Measurements from ENCODE around the gene ZNF366. TPM values are rescaled to one million over a fixed set of nuclear protein-coding genes. Genes with fewer than 3 reads are reported as not detected.

Gene ZNF366
- total RNA-seq, 3 donors from 2014 or later, result not detected

- H3K27me3 Mint-ChIP-seq (ENCODE audit: low read depth), result peaks cover 9% of the 10 kb centered on the region
Observed at GRCh38 chr5:72472666-72473422, 34.4 kb downstream of the ZNF366 start.

GRCh38 chr5:72472031-72472430 lies 35.2 kb downstream of the ZNF366 start:
- no peaks in the 10 kb centered on the region for H3K9me3 Mint-ChIP-seq
- DNase-seq (no peak), ATAC-seq (no peak)
- H3K36me3 Mint-ChIP-seq (ENCODE audit: insufficient read depth), result no peaks in the 10 kb centered on the region
- H3K4me3 Mint-ChIP-seq, result no peak overlapping the region
- no peaks in the 10 kb centered on the region for H3K4me1 Mint-ChIP-seq (ENCODE audit: low read depth)
- peaks cover 8% of the 10 kb centered on the region for H3K27me3 Mint-ChIP-seq (ENCODE audit: low read depth)

More at GRCh38 chr5:72472666-72473422, 34.4 kb downstream of the ZNF366 start:
- H3K9me3 Mint-ChIP-seq, result no peaks in the 10 kb centered on the region
- no peaks in the 10 kb centered on the region for H3K36me3 Mint-ChIP-seq (ENCODE audit: insufficient read depth)
- H3K4me3 Mint-ChIP-seq, result no peak overlapping the region
- H3K4me1 Mint-ChIP-seq (ENCODE audit: low read depth), result no peaks in the 10 kb centered on the region
- DNase-seq (no peak), ATAC-seq (no peak)

- ATAC-seq, result no peak
- Mint-ChIP-seq H3K4me3 (no peak overlapping the region), H3K27me3 (ENCODE audit: low read depth) (peaks cover 8% of the 10 kb centered on the region), H3K4me1 (ENCODE audit: low read depth) (no peaks in the 10 kb centered on the region), H3K9me3 (no peaks in the 10 kb centered on the region), H3K36me3 (ENCODE audit: insufficient read depth) (no peaks in the 10 kb centered on the region)
- DNase-seq, result no peak
Observed at GRCh38 chr5:72470826-72471225, 36.4 kb downstream of the ZNF366 start.

GRCh38 chr5:72468606-72469005 lies 38.6 kb downstream of the ZNF366 start:
- Mint-ChIP-seq H3K4me3 (no peak overlapping the region), H3K9me3 (no peaks in the 10 kb centered on the region), H3K27me3 (ENCODE audit: low read depth) (peaks cover 8% of the 10 kb centered on the region), H3K4me1 (ENCODE audit: low read depth) (no peaks in the 10 kb centered on the region), H3K36me3 (ENCODE audit: insufficient read depth) (no peaks in the 10 kb centered on the region)
- DNase-seq (no peak), ATAC-seq (no peak)

- DNase-seq, result no peak
- Mint-ChIP-seq H3K4me1 (ENCODE audit: low read depth) (no peaks in the 10 kb centered on the region), H3K36me3 (ENCODE audit: insufficient read depth) (no peaks in the 10 kb centered on the region), H3K9me3 (no peaks in the 10 kb centered on the region), H3K27me3 (ENCODE audit: low read depth) (peaks cover 8% of the 10 kb centered on the region), H3K4me3 (no peak overlapping the region)
- no peak for ATAC-seq
Observed at GRCh38 chr5:72468024-72468423, 39.2 kb downstream of the ZNF366 start.

DNA sequence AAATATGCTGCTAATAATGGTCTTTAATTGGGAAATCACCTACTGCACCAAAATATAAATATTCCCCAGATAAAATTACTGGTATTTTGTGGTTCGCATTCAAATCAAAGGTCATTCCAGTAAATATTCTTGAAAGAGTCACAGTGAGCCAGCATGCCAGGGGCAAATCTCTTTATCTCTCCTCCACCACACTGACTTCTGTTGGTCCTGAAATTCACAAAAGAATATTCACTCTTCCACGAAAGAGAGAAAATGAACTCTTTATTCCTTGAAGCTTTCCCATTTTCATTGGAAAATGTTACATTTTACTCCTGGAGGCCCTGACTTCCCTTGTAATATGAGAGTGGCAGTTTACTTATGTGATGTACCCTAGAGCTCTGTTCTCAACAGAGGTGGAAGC lies 39.7 kb downstream of the ZNF366 start:
- ATAC-seq (no peak), DNase-seq (no peak)
- no peaks in the 10 kb centered on the region for H3K4me1 Mint-ChIP-seq (ENCODE audit: low read depth)
- no peaks in the 10 kb centered on the region for H3K36me3 Mint-ChIP-seq (ENCODE audit: insufficient read depth)
- H3K27me3 Mint-ChIP-seq (ENCODE audit: low read depth), result peaks cover 8% of the 10 kb centered on the region
- H3K4me3 Mint-ChIP-seq, result no peak overlapping the region
- no peaks in the 10 kb centered on the region for H3K9me3 Mint-ChIP-seq

- no peak overlapping the region for H3K4me3 Mint-ChIP-seq
- no peaks in the 10 kb centered on the region for H3K9me3 Mint-ChIP-seq
- H3K27me3 Mint-ChIP-seq (ENCODE audit: low read depth), result peaks cover 5% of the 10 kb centered on the region
- H3K4me1 Mint-ChIP-seq (ENCODE audit: low read depth), result no peaks in the 10 kb centered on the region
- no peak for DNase-seq
- H3K36me3 Mint-ChIP-seq (ENCODE audit: insufficient read depth), result no peaks in the 10 kb centered on the region
- ATAC-seq, result peak; percentile 38 to 53
Observed at GRCh38 chr5:72465601-72466563, 41.3 kb downstream of the ZNF366 start.

- Mint-ChIP-seq H3K4me3 (no peak overlapping the region), H3K4me1 (ENCODE audit: low read depth) (no peaks in the 10 kb centered on the region), H3K27me3 (ENCODE audit: low read depth) (peaks cover 2% of the 10 kb centered on the region), H3K9me3 (no peaks in the 10 kb centered on the region), H3K36me3 (ENCODE audit: insufficient read depth) (no peaks in the 10 kb centered on the region)
- DNase-seq (no peak), ATAC-seq (no peak)
Observed at GRCh38 chr5:72465066-72465465, 42.1 kb downstream of the ZNF366 start.

DNA sequence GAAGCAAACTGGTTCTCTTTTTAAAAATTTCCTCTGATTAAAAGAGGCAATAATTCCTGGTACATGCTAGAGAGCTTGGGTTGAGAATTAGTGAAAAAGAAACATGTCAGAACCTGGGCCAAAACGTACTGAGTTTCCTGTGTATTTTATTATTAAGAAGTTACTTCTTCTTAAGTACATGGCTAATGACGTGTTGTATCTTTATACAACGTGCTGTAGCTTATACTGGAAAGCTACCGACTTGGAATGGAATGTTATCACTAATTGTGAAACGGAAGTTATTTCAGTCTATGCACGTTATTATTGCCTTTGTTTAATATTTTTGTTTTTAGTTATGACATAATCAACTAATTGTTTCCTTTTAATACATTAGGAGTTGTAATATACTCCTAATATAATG lies 43.1 kb downstream of the ZNF366 start:
- Mint-ChIP-seq H3K4me3 (no peak overlapping the region), H3K9me3 (no peaks in the 10 kb centered on the region), H3K4me1 (ENCODE audit: low read depth) (no peaks in the 10 kb centered on the region), H3K36me3 (ENCODE audit: insufficient read depth) (no peaks in the 10 kb centered on the region), H3K27me3 (ENCODE audit: low read depth) (peaks cover 2% of the 10 kb centered on the region)
- no peak for ATAC-seq
- no peak for DNase-seq

GRCh38 chr5:72463449-72464052 lies 43.7 kb downstream of the ZNF366 start:
- Mint-ChIP-seq H3K9me3 (no peaks in the 10 kb centered on the region), H3K4me3 (no peak overlapping the region), H3K4me1 (ENCODE audit: low read depth) (no peaks in the 10 kb centered on the region), H3K36me3 (ENCODE audit: insufficient read depth) (no peaks in the 10 kb centered on the region), H3K27me3 (ENCODE audit: low read depth) (peaks cover 2% of the 10 kb centered on the region)
- DNase-seq (no peak), ATAC-seq (no peak)

GRCh38 chr5:72460413-72460812 lies 46.8 kb downstream of the ZNF366 start:
- Mint-ChIP-seq H3K4me1 (ENCODE audit: low read depth) (no peaks in the 10 kb centered on the region), H3K36me3 (ENCODE audit: insufficient read depth) (no peaks in the 10 kb centered on the region), H3K27me3 (ENCODE audit: low read depth) (no peaks in the 10 kb centered on the region), H3K9me3 (no peaks in the 10 kb centered on the region), H3K4me3 (no peak overlapping the region)
- ATAC-seq (no peak), DNase-seq (no peak)

GRCh38 chr5:72459913-72460312 lies 47.3 kb downstream of the ZNF366 start:
- H3K36me3 Mint-ChIP-seq (ENCODE audit: insufficient read depth), result no peaks in the 10 kb centered on the region

GRCh38 chr5:72459089-72459661 lies 48.0 kb downstream of the ZNF366 start:
- DNase-seq, result no peak
- H3K27me3 Mint-ChIP-seq (ENCODE audit: low read depth), result no peaks in the 10 kb centered on the region
- H3K4me3 Mint-ChIP-seq, result no peak overlapping the region
- no peaks in the 10 kb centered on the region for H3K36me3 Mint-ChIP-seq (ENCODE audit: insufficient read depth)
- no peak for ATAC-seq
- H3K9me3 Mint-ChIP-seq, result no peaks in the 10 kb centered on the region
- no peaks in the 10 kb centered on the region for H3K4me1 Mint-ChIP-seq (ENCODE audit: low read depth)

More at GRCh38 chr5:72459913-72460312, 47.3 kb downstream of the ZNF366 start:
- DNase-seq (no peak), ATAC-seq (no peak)
- H3K27me3 Mint-ChIP-seq (ENCODE audit: low read depth), result no peaks in the 10 kb centered on the region
- H3K9me3 Mint-ChIP-seq, result no peaks in the 10 kb centered on the region
- H3K4me1 Mint-ChIP-seq (ENCODE audit: low read depth), result no peaks in the 10 kb centered on the region
- H3K4me3 Mint-ChIP-seq, result no peak overlapping the region

- H3K27me3 Mint-ChIP-seq (ENCODE audit: low read depth), result no peaks in the 10 kb centered on the region
- DNase-seq, result no peak
- ATAC-seq, result no peak
- H3K4me1 Mint-ChIP-seq (ENCODE audit: low read depth), result no peaks in the 10 kb centered on the region
- H3K4me3 Mint-ChIP-seq, result no peak overlapping the region
- H3K9me3 Mint-ChIP-seq, result no peaks in the 10 kb centered on the region
- no peaks in the 10 kb centered on the region for H3K36me3 Mint-ChIP-seq (ENCODE audit: insufficient read depth)
Observed at GRCh38 chr5:72458407-72458806, 48.8 kb downstream of the ZNF366 start.
